Skeletal muscle cell (primary cell): ENCODE data around the gene RAB3IP.
"Not testable (repeated sequence)": the region's sequence is repeated elsewhere in the genome, so short reads cannot be mapped to it uniquely, and the experiment has no call there.

Experiments
- DNase-seq: peaks from one replicate; pipeline ENCODE4 v3.0.0-alpha.2; 2010; ENCODE audit warnings: low read depth
- H3K4me3 ChIP-seq: 2 replicates; pipeline ENCODE4 v1.5.1; 2011; ENCODE audit warnings: low read depth, mild to moderate bottlenecking, control low read depth, low read length, moderate library complexity

RAB3IP gene

GRCh38 chr12:69828897-69829296, 90.2 kb downstream of the RAB3IP start:
- H3K4me3 ChIP-seq = no peak overlapping the region

GRCh38 chr12:69833696-69834095, 95.0 kb downstream of the RAB3IP start:
- no peak for DNase-seq
- no peak overlapping the region for H3K4me3 ChIP-seq

More at GRCh38 chr12:69828897-69829296, 90.2 kb downstream of the RAB3IP start:
- no peak for DNase-seq

- no peak for DNase-seq
- H3K4me3 ChIP-seq = no peak overlapping the region
These were observed 95.5 kb downstream of the RAB3IP start for GRCh38 chr12:69834147-69834546.

- DNase-seq = no peak
These were observed 95.9 kb downstream of the RAB3IP start for GRCh38 chr12:69834576-69834975.

GRCh38 chr12:69835081-69835480, 96.4 kb downstream of the RAB3IP start:
- no peak overlapping the region for H3K4me3 ChIP-seq
- DNase-seq = no peak

More at GRCh38 chr12:69834576-69834975, 95.9 kb downstream of the RAB3IP start:
- no peak overlapping the region for H3K4me3 ChIP-seq

GRCh38 chr12:69836015-69836414, 97.4 kb downstream of the RAB3IP start:
- DNase-seq = no peak
- H3K4me3 ChIP-seq = no peak overlapping the region

GRCh38 chr12:69837191-69837590, 98.5 kb downstream of the RAB3IP start:
- no peak overlapping the region for H3K4me3 ChIP-seq
- DNase-seq = no peak

- DNase-seq = no peak
- no peak overlapping the region for H3K4me3 ChIP-seq
These were observed 99.2 kb downstream of the RAB3IP start for GRCh38 chr12:69837657-69838415.

GRCh38 chr12:69840727-69841126, 102.1 kb downstream of the RAB3IP start:
- no peak for DNase-seq
- H3K4me3 ChIP-seq = no peak overlapping the region

- no peak overlapping the region for H3K4me3 ChIP-seq
- DNase-seq = no peak
These were observed 104.9 kb downstream of the RAB3IP start for GRCh38 chr12:69843608-69844007.

GRCh38 chr12:69844416-69844815, 105.8 kb downstream of the RAB3IP start:
- H3K4me3 ChIP-seq = no peak overlapping the region
- no peak for DNase-seq

GRCh38 chr12:69844836-69845235, 106.2 kb downstream of the RAB3IP start:
- no peak for DNase-seq
- no peak overlapping the region for H3K4me3 ChIP-seq

- H3K4me3 ChIP-seq = no peak overlapping the region
- DNase-seq = no peak
These were observed 108.3 kb downstream of the RAB3IP start for GRCh38 chr12:69846976-69847375.

- H3K4me3 ChIP-seq = no peak overlapping the region
- DNase-seq = no peak
These were observed 113.3 kb downstream of the RAB3IP start for GRCh38 chr12:69851976-69852375.

- DNase-seq = not testable (repeated sequence)
These were observed 114.7 kb downstream of the RAB3IP start for GRCh38 chr12:69853176-69853961.

GRCh38 chr12:69866698-69867097, 128.0 kb downstream of the RAB3IP start:
- DNase-seq = no peak
- no peak overlapping the region for H3K4me3 ChIP-seq

More at GRCh38 chr12:69853176-69853961, 114.7 kb downstream of the RAB3IP start:
- H3K4me3 ChIP-seq = not testable (repeated sequence)

GRCh38 chr12:69868695-69869094, 130.0 kb downstream of the RAB3IP start:
- no peak overlapping the region for H3K4me3 ChIP-seq
- DNase-seq = no peak

- no peak overlapping the region for H3K4me3 ChIP-seq
- DNase-seq = no peak
These were observed 134.1 kb downstream of the RAB3IP start for GRCh38 chr12:69872804-69873203.
